HepG2 (cell line): ENCODE results near the gene IFNAR1. TPM values are rescaled to one million over a fixed set of nuclear protein-coding genes. Genes with fewer than 3 reads are reported as not detected.
A peak's percentile ranks its signal among the peaks of the same experiment; 100 is the strongest.

Experiments used
- ATAC-seq: fragments of 200-7000 bp; cut with Tn5 transposase; 3 replicates; pipeline ENCODE4 v1.9.1; 2020; ENCODE audit warnings: mild to moderate bottlenecking, moderate library complexity
- BruUV-seq: library from RNA; stranded (reverse); fragments of 400-500 nt; replicated peaks from 2 replicates; lab custom pipeline; 2021; lab: Mats Ljungman, UMichigan
- CTCF ChIA-PET: fragments of 300-600 bp; formaldehyde crosslinking; extraction: SDS; loops from one replicate; lab custom pipeline; 2021; ENCODE audit warnings: low total read pairs, inconsistent platforms, low intra/inter-chr PET ratio; lab: Yijun Ruan, JAX
- POLR2A ChIA-PET: fragments of 350-600 bp; sonication (Branson Sonifier 250); formaldehyde crosslinking; loops from one replicate; lab custom pipeline; 2020; ENCODE audit warnings: antibody characterized with exemption, inconsistent platforms; lab: Yijun Ruan, JAX
- DNase-seq: peaks from one replicate; pipeline ENCODE4 v3.0.0-alpha.2; 2015; ENCODE audit warnings: low spot score
- FAIRE-seq: peaks from 3 replicates; lab custom pipeline; 2011; peaks lifted over from hg19 to GRCh38; lab: Jason Lieb, UNC
- H2AFZ ChIP-seq: one replicate; pipeline ENCODE4 v1.6.1; 2011; ENCODE audit warnings: low read length, inconsistent platforms
- H3K27ac ChIP-seq: fragments of 300-600 bp; 3 replicates; pipeline ENCODE4 v1.8.0; 2011; ENCODE audit warnings: mixed run types, mild to moderate bottlenecking, mixed read lengths, low read length, inconsistent platforms; ENCODE audit not compliant: insufficient read depth; ENCODE audit errors: extremely low read length
- H3K27me3 ChIP-seq, 2 experiments: fragments of 200-600 bp in 1 of 2; 2 replicates in 1 of 2; 3 replicates in 1 of 2; pipeline versions ENCODE4 v1.6.0 to v1.8.0; 2011; ENCODE audit warnings: low read length in 2 of 2, mild to moderate bottlenecking in 2 of 2, moderate library complexity in 2 of 2, inconsistent platforms in 1 of 2; ENCODE audit not compliant: insufficient read depth in 2 of 2, control insufficient read depth in 1 of 2
- H3K36me3 ChIP-seq, 2 experiments: fragments of 200-600 bp in 1 of 2; replicated peaks in 1 of 2; 2 replicates in 1 of 2; 3 replicates in 1 of 2; pipeline versions ENCODE4 v1.5.1 to v1.8.0; 2011; ENCODE audit warnings: low read length in 2 of 2, inconsistent platforms in 1 of 2; ENCODE audit not compliant: insufficient read depth in 2 of 2, control insufficient read depth in 1 of 2
- H3K4me1 ChIP-seq: 2 replicates; pipeline ENCODE4 v1.5.1; 2012; ENCODE audit warnings: low read length, inconsistent platforms; ENCODE audit not compliant: insufficient read depth
- H3K4me2 ChIP-seq: 2 replicates; pipeline ENCODE4 v1.6.0; 2011; ENCODE audit warnings: low read depth, low read length, inconsistent platforms
- H3K4me3 ChIP-seq, 3 experiments: fragments of 200-600 bp in 1 of 3; sonication (generic), shearing (Covaris generic) in 1 of 3; replicated peaks in 1 of 3; 2 replicates each; pipeline ENCODE4 v1.5.1; 2011 to 2016; ENCODE audit warnings: low read length in 3 of 3, inconsistent platforms in 2 of 3, low read depth in 2 of 3, mild to moderate bottlenecking in 2 of 3, control low read depth in 1 of 3, mixed read lengths in 1 of 3; ENCODE audit not compliant: insufficient read depth in 1 of 3
- H3K79me2 ChIP-seq: one replicate; pipeline ENCODE4 v1.6.1; 2011; ENCODE audit warnings: low read length, inconsistent platforms; ENCODE audit not compliant: insufficient read depth
- H3K9ac ChIP-seq: 2 replicates; pipeline ENCODE4 v1.6.0; 2011; ENCODE audit warnings: mild to moderate bottlenecking, low read depth, low read length, inconsistent platforms; ENCODE audit not compliant: insufficient read depth
- H3K9me3 ChIP-seq: 2 replicates; pipeline ENCODE4 v1.5.1; 2012; ENCODE audit warnings: mild to moderate bottlenecking, low read length
- H4K20me1 ChIP-seq: 2 replicates; pipeline ENCODE4 v1.6.0; 2011; ENCODE audit warnings: inconsistent platforms, mild to moderate bottlenecking, low read length, moderate library complexity; ENCODE audit not compliant: insufficient read depth
- KLF11 ChIP-seq: IDR thresholded peaks from 2 replicates; pipeline ENCODE4 v1.6.1; 2016; ENCODE audit warnings: missing compliant biosample characterization
- SOX13 ChIP-seq, 3 experiments: fragments of 450-650 bp in 1 of 3; sonication (generic) in 1 of 3; formaldehyde crosslinking in 1 of 3; IDR thresholded peaks in 2 of 3; conservative IDR thresholded peaks in 1 of 3; 2 replicates each; pipeline versions ENCODE4 v1.5.0 to v1.6.1; 2016 to 2020; ENCODE audit warnings: antibody characterized with exemption in 1 of 3, mild to moderate bottlenecking in 1 of 3, missing compliant biosample characterization in 1 of 3, missing genetic modification reagents in 1 of 3, moderate library complexity in 1 of 3
- TP53 ChIP-seq: sonication (generic); formaldehyde crosslinking; conservative IDR thresholded peaks from 2 replicates; pipeline ENCODE4 v1.4.0; 2020; ENCODE audit warnings: missing genetic modification reagents
- ZBTB1 ChIP-seq: sonication (generic); formaldehyde crosslinking; IDR thresholded peaks from 2 replicates; pipeline ENCODE4 v1.4.0; 2020; ENCODE audit warnings: missing genetic modification reagents, borderline replicate concordance
- ZFX ChIP-seq: sonication (generic); formaldehyde crosslinking; IDR thresholded peaks from 2 replicates; pipeline ENCODE4 v1.4.0; 2020; ENCODE audit warnings: mild to moderate bottlenecking, low read depth, missing genetic modification reagents, moderate library complexity
- ZNF260 ChIP-seq: sonication (generic); formaldehyde crosslinking; IDR thresholded peaks from 2 replicates; pipeline ENCODE4 v1.4.0; 2020; ENCODE audit warnings: missing genetic modification reagents, low read depth, mild to moderate bottlenecking, borderline replicate concordance
- ZNF562 ChIP-seq: sonication (generic); formaldehyde crosslinking; IDR thresholded peaks from 2 replicates; pipeline ENCODE4 v1.8.0; 2022; ENCODE audit warnings: missing genetic modification reagents, borderline replicate concordance
- WGBS: methylation state at CpG from one replicate; pipeline ENCODE4 v1.1.6; 2017; ENCODE audit warnings: low lambda C conversion rate; 5-methylcytosine and 5-hydroxymethylcytosine counted together
- in situ Hi-C: cut with HindIII; loops from 2 replicates; pipeline ENCODE4 v1.10.0; 2017; ENCODE audit warnings: low pct_unique_long_range_greater_than_20kb; ENCODE audit not compliant: extremely low pct_ligation_motif_present
- intact Hi-C: fragments of 100-400 bp; cut with micrococcal nuclease; formaldehyde crosslinking; loops from one replicate; pipeline ENCODE4 v1.10.0; 2022; ENCODE audit not compliant: unreplicated experiment
- polyA plus RNA-seq, 8 experiments: library from polyadenylated mRNA; depleted of rRNA in 3 of 8; stranded (reverse) in 7 of 8; unstranded in 1 of 8; fragments of >200 nt; fragmentation: Illumina TruSeq in 4 of 8; extraction: Trizol in 4 of 8; gene quantifications; 2 replicates each; pipeline versions ENCODE4 v1.2.1 to v1.2.3, GENCODE V29; 2011 to 2016; ENCODE audit warnings: low read depth in 4 of 8, missing spikeins in 1 of 8, mixed read lengths in 1 of 8; ENCODE audit not compliant: insufficient read depth in 1 of 8
- total RNA-seq, 5 experiments: library from RNA; depleted of rRNA; stranded (reverse); fragments of >200 nt; fragmentation: Illumina TruSeq; extraction: Trizol; gene quantifications; 2 replicates each; pipeline ENCODE4 v1.2.3, GENCODE V29; 2016; ENCODE audit warnings: low read depth in 1 of 5
- TF ChIP-seq, protein P1 (sequence below): sonication (generic); formaldehyde crosslinking; IDR thresholded peaks from 2 replicates; pipeline ENCODE4 v1.8.1; 2023; ENCODE audit warnings: missing genetic modification reagents, inconsistent platforms, borderline replicate concordance

The IFNAR1 gene
- total and polyA plus RNA-seq, 2 of the 13 experiments (the other 11 are each of a cell fraction or from before 2014, with no cell fraction given): 6.7 to 9.3 TPM

DNA sequence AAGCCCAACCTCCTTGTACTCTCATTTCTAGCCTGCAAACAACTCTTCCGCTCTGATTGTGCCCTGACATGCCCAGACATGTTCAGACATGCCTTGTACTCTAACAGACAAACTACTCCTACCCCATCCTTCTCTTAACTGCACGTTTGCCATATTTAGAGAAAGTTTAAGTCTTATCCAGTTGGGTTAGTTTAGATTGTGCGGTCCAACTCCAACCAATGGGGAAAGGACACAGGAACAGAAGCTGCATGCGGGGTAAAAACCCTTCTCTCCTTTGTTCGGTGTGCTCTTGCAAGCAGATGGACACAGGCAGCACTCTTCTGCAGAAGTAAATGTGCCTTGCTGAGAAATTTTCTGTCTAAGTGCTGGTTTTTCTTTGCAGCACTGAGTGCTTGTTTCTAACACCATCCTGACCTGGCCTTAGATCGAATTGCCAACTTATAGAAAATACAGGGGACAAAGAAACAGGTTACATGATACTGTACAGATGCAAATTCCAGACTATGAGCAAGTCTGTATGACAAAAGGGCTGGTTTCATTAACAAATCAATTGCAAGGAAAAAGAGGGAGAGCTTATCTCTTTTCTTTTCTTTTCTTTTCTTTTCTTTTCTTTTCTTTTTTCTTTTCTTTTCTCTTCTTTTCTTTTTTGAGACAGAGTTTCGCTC is 42.7 kb downstream of the IFNAR1 start:
- in situ Hi-C loops (no loop called here), intact Hi-C loops (no loop called here)
- H3K9ac ChIP-seq: no peak overlapping the region
- BruUV-seq: no TSS peak
- no peaks in the 10 kb centered on the region for H3K79me2 ChIP-seq
- POLR2A ChIA-PET: no interaction called here
- DNase-seq (no peak), FAIRE-seq (no peak), ATAC-seq (no peak)
- no peaks in the 10 kb centered on the region for H4K20me1 ChIP-seq
- H2AFZ ChIP-seq: no peak overlapping the region
- peaks cover 11% of the 10 kb centered on the region; the same call in 1 of the 2 replicates for H3K4me1 ChIP-seq
- WGBS: 77% methylated on average over 7 of the region's 7 CpGs
- no peaks in the 10 kb centered on the region for H3K36me3 ChIP-seq
- H3K27me3 ChIP-seq: no peaks in the 10 kb centered on the region
- no peak overlapping the region for H3K27ac ChIP-seq
- H3K4me2 ChIP-seq: no peak overlapping the region
- H3K9me3 ChIP-seq: peaks cover 22% of the 10 kb centered on the region
- no peak overlapping the region for H3K4me3 ChIP-seq
- TF ChIP-seq TP53 (CRISPR knock-in tag): peak; percentile 99
- TF ChIP-seq, protein P1, sequence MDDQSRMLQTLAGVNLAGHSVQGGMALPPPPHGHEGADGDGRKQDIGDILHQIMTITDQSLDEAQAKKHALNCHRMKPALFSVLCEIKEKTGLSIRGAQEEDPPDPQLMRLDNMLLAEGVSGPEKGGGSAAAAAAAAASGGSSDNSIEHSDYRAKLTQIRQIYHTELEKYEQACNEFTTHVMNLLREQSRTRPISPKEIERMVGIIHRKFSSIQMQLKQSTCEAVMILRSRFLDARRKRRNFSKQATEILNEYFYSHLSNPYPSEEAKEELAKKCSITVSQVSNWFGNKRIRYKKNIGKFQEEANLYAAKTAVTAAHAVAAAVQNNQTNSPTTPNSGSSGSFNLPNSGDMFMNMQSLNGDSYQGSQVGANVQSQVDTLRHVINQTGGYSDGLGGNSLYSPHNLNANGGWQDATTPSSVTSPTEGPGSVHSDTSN: no peak
- peak; percentile 90; the same call in 1 of the 2 replicates for TF ChIP-seq ZNF562 (CRISPR knock-in tag)
- CTCF ChIA-PET: no interaction called here

DNA sequence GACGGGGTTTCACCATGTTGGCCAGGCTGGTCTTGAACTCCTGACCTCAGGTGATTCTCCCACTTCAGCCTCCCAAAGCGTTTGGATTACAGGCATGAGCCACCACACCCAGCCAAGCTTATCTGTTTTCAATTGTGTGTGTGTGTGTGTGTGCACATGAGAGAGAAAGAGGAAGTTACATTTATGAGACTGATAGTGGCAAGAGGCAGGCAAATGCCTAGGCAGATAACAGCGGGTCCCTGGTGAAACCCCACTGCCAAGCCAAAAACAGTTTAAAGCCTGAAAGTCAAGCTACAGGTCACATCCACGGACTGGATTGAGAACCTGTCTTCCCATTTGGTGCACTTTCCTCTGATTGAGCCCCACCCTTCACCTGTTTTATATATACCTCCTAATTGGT is 43.4 kb downstream of the IFNAR1 start:
- no TSS peak for BruUV-seq
- Histone ChIP-seq H3K4me1 (peaks cover 10% of the 10 kb centered on the region; the same call in 1 of the 2 replicates), H3K9me3 (peaks cover 22% of the 10 kb centered on the region), H3K27ac (no peak overlapping the region), H3K4me3 (no peak overlapping the region), H3K4me2 (no peak overlapping the region), H3K27me3 (no peaks in the 10 kb centered on the region), H3K9ac (no peak overlapping the region), H4K20me1 (no peaks in the 10 kb centered on the region), H2AFZ (no peak overlapping the region), H3K79me2 (no peaks in the 10 kb centered on the region), H3K36me3 (no peaks in the 10 kb centered on the region)
- intact Hi-C loops: no loop called here
- TF ChIP-seq KLF11 (CRISPR knock-in tag): no peak
- TF ChIP-seq ZNF260 (CRISPR knock-in tag): no peak
- no peak for TF ChIP-seq ZFX (CRISPR knock-in tag)
- no peak for TF ChIP-seq ZBTB1
- no peak for TF ChIP-seq SOX13 (IDR thresholded peaks at IDR 0.05)
- no peak for TF ChIP-seq SOX13 (CRISPR knock-in tag; conservative IDR thresholded peaks at IDR 0.05 in 1 of 2, IDR thresholded peaks at IDR 0.05 in 1 of 2)
- in situ Hi-C loops: no loop called here
- CTCF ChIA-PET: no interaction called here
- FAIRE-seq (no peak), ATAC-seq (no peak), DNase-seq (no peak)
- POLR2A ChIA-PET: no interaction called here
- 86% methylated on average over 4 of the region's 4 CpGs for WGBS
